Brain microvascular endothelial cell (primary cell): Measurements from ENCODE around the gene POLG2.
"Not testable (repeated sequence)": the region's sequence is repeated elsewhere in the genome, so short reads cannot be mapped to it uniquely, and the experiment has no call there.

Source experiments
- DNase-seq: peaks from one replicate; pipeline ENCODE4 v3.0.0-alpha.2; 2020
- H3K27ac ChIP-seq: fragments of 250-450 bp; sonication (Bioruptor Pico); 2 replicates; pipeline ENCODE4 v1.5.1; 2020; ENCODE audit warnings: mild to moderate bottlenecking, moderate library complexity
- H3K27me3 ChIP-seq: fragments of 250-450 bp; sonication (Bioruptor Pico); replicated peaks from 2 replicates; pipeline ENCODE4 v1.5.1; 2020; ENCODE audit warnings: mild to moderate bottlenecking
- H3K36me3 ChIP-seq: fragments of 250-450 bp; sonication (Bioruptor Pico); replicated peaks from 2 replicates; pipeline ENCODE4 v1.5.1; 2020; ENCODE audit warnings: mild to moderate bottlenecking
- H3K4me3 ChIP-seq: 2 replicates; pipeline ENCODE4 v1.5.1; 2011; ENCODE audit warnings: low read depth, mild to moderate bottlenecking, control low read depth, low read length, moderate library complexity
- in situ Hi-C: cut with HindIII; loops from 2 replicates; pipeline ENCODE4 v1.10.0; 2017; ENCODE audit warnings: low sequenced_read_pairs, low pct_ligation_motif_present
- TF ChIP-seq, protein P1 (sequence below): IDR thresholded peaks from 2 replicates; pipeline ENCODE4 v1.5.1; 2011; ENCODE audit warnings: low read depth, mild to moderate bottlenecking, moderate library complexity, low read length, control low read depth, inconsistent platforms; ENCODE audit errors: missing control alignments

The POLG2 gene

DNA sequence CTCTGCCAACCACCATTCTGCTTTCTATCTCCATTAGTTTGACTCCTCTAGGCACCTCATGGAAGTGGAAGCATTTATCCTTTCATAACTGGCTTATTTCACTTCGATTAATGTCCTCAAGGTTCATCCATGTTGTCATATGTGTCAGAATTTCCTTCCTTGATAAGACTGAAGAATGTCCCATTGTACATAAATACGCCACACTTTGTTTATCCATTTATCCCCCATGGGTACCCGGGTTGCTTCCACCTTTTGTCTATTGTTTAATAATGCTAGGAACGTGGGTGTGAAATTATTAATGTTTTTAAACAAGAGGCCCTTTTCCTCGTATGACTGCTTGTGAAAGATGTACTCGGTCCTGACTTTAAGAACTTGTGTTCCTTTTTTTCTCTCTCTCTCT, 35.1 kb downstream of the POLG2 start:
- TF ChIP-seq, protein P1, sequence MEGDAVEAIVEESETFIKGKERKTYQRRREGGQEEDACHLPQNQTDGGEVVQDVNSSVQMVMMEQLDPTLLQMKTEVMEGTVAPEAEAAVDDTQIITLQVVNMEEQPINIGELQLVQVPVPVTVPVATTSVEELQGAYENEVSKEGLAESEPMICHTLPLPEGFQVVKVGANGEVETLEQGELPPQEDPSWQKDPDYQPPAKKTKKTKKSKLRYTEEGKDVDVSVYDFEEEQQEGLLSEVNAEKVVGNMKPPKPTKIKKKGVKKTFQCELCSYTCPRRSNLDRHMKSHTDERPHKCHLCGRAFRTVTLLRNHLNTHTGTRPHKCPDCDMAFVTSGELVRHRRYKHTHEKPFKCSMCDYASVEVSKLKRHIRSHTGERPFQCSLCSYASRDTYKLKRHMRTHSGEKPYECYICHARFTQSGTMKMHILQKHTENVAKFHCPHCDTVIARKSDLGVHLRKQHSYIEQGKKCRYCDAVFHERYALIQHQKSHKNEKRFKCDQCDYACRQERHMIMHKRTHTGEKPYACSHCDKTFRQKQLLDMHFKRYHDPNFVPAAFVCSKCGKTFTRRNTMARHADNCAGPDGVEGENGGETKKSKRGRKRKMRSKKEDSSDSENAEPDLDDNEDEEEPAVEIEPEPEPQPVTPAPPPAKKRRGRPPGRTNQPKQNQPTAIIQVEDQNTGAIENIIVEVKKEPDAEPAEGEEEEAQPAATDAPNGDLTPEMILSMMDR = no peak

DNA sequence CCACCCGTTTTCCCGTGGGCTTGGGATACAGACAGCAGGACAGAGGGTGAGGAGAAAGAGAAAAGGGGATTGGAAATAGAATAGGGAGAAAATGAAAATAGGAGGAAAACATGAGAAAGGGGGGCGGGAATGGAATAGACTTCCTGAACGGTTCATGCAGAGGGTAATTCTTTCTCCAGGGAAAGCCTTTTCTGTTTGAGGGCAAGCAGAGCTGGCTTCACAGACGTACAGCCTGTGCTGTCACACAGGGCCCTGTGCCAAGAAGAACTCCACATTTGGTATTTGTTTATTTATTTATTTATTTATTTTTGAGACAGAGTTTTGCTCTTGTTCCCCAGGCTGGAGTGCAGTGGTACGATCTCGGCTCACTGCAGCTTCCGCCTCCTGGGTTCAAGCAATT, 35.9 kb downstream of the POLG2 start:
- Histone ChIP-seq H3K27ac (no peak overlapping the region), H3K27me3 (no peaks in the 10 kb centered on the region), H3K36me3 (no peaks in the 10 kb centered on the region), H3K4me3 (no peak overlapping the region)
- DNase-seq = peak; percentile 47
- in situ Hi-C loops = no loop called here
- TF ChIP-seq, protein P1 = no peak

More for the DNA sequence above, 35.1 kb downstream of the POLG2 start:
- no peaks in the 10 kb centered on the region for H3K36me3 ChIP-seq
- DNase-seq = no peak
- in situ Hi-C loops = no loop called here
- no peaks in the 10 kb centered on the region for H3K27me3 ChIP-seq
- no peak overlapping the region for H3K4me3 ChIP-seq
- no peak overlapping the region for H3K27ac ChIP-seq

DNA sequence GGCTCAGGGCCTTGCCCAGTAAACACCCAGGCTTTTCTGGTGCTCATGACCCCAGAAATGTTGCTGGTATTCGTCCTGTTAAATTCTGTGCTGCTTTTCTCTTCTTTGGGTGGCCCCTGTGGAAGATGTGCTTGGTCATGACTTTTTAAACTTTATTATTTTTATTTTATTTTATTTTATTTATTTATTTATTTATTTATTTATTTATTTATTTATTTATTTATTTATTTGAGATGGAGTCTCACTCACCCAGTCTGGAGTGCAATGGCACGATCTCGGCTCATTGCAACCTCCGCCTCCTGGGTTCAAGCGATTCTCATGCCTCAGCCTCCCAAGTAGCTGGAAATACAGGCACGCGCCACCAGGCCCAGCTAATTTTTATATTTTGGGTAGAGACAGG, 37.0 kb downstream of the POLG2 start:
- H3K27ac ChIP-seq = peak overlapping the region; percentile 12
- H3K4me3 ChIP-seq, H3K36me3 ChIP-seq, in situ Hi-C loops, H3K27me3 ChIP-seq, DNase-seq: not testable (repeated sequence)

DNA sequence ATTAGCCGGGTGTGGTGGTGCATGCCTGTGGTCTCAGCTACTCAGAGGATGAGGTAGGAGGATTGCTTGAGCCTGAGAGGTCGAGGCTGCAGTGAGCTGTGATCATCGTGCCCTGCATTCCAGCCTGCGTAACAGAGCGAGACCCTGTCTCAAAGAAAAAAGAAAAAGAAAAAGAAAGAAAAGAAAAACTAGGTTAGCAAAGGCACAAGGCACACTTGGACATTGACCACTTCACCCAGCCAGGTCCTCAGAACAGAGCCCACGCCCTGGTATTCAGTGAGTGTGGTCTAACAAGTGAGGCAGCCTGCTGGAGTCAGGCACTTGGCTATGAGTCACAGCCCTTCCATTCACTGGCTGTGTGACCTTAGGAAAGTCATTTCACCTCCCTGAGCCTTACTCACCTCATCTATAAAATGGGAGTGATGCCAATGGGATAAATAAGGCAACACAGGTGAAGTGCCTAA, 37.5 kb downstream of the POLG2 start:
- H3K4me3 ChIP-seq = no peak overlapping the region
- no peaks in the 10 kb centered on the region for H3K27me3 ChIP-seq
- DNase-seq = peak; percentile 80
- TF ChIP-seq, protein P1 = no peak
- in situ Hi-C loops = no loop called here
- H3K27ac ChIP-seq = peak overlapping the region; percentile 12
- no peaks in the 10 kb centered on the region for H3K36me3 ChIP-seq

DNA sequence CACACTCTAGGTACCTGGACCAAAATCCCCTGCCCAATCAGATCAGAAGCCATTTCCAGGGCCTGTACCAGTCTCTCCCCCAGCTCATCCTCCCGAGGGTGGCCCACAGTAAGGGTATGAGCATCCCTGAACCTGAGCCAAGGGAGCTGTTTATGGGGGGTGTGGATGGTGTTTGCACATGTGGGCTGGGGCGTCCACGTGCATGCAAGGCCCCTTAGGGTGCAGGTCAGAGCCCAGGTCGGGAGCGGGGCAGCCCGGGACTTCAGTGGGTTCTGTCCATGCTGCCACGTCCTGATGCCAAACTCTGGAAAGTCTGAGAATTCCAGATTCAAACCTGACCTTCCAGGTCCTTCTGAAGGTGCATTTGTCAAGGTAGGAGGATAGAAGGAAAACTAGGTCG, 38.1 kb downstream of the POLG2 start:
- Histone ChIP-seq H3K27ac (no peak overlapping the region), H3K27me3 (no peaks in the 10 kb centered on the region), H3K4me3 (no peak overlapping the region), H3K36me3 (no peaks in the 10 kb centered on the region)
- TF ChIP-seq, protein P1 = no peak
- no peak for DNase-seq
- in situ Hi-C loops = no loop called here

DNA sequence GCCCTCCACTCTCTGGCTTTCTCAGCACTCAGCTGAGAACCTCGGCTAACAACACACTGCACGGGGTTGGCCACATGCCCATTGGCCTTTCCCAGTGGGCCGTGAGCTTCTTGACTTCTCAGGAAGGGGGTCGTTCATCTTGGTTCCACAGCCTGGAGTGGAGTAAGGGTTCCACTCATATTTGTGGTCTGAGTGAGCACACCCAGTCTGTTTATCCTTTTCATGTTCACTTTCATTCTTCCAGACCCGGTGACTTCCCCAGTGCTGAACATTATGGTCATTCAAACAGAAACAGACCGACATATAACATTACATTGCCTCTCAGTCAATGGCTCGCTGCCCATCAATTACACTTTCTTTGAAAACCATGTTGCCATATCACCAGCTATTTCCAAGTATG, 39.7 kb downstream of the POLG2 start:
- TF ChIP-seq, protein P1 = no peak
- H3K4me3 ChIP-seq = no peak overlapping the region
- no peaks in the 10 kb centered on the region for H3K36me3 ChIP-seq
- DNase-seq = peak; percentile 67
- no peaks in the 10 kb centered on the region for H3K27me3 ChIP-seq
- in situ Hi-C loops = no loop called here
- no peak overlapping the region for H3K27ac ChIP-seq
